Activated CD8-positive, alpha-beta T cell treated with anti-CD3 and anti-CD28 coated beads for 36 hours (primary cell): ENCODE data around the gene PLD1. TPM values are rescaled to one million over a fixed set of nuclear protein-coding genes. Genes with fewer than 3 reads are reported as not detected.

Source experiments
- ATAC-seq: fragments of 200-7000 bp; cut with Tn5 transposase; one replicate; pipeline ENCODE4 v1.10.0; 2021; ENCODE audit warnings: mild to moderate bottlenecking, moderate library complexity
- CTCF ChIA-PET: fragments of 350-600 bp; sonication (Branson Sonifier 250); formaldehyde crosslinking; loops from one replicate; lab custom pipeline; 2021; ENCODE audit warnings: antibody characterized with exemption; lab: Charles Lee
- POLR2A ChIA-PET: fragments of 350-600 bp; sonication (Branson Sonifier 250); formaldehyde crosslinking; loops from one replicate; lab custom pipeline; 2021; ENCODE audit warnings: antibody characterized with exemption; lab: Charles Lee
- DNase-seq: peaks from one replicate; pipeline ENCODE4 v3.0.0-alpha.2; 2020
- H3K27ac Mint-ChIP-seq: one replicate; pipeline ENCODE4 v1.8.0; 2021; ENCODE audit warnings: mild to moderate bottlenecking, mixed read lengths
- H3K27me3 Mint-ChIP-seq: one replicate; pipeline ENCODE4 v1.8.0; 2021; ENCODE audit warnings: mixed read lengths
- H3K36me3 Mint-ChIP-seq: one replicate; pipeline ENCODE4 v1.8.0; 2021; ENCODE audit warnings: low read depth, mixed read lengths
- H3K4me1 Mint-ChIP-seq: one replicate; pipeline ENCODE4 v1.8.0; 2021; ENCODE audit warnings: low read depth, mixed read lengths
- H3K4me3 Mint-ChIP-seq: one replicate; pipeline ENCODE4 v1.8.0; 2021; ENCODE audit warnings: mild to moderate bottlenecking, moderate library complexity, mixed read lengths
- H3K9me3 Mint-ChIP-seq: one replicate; pipeline ENCODE4 v1.8.0; 2021; ENCODE audit warnings: mixed read lengths
- intact Hi-C: fragments of 100-400 bp; cut with micrococcal nuclease; formaldehyde crosslinking; loops from one replicate; pipeline ENCODE4 v1.10.0; 2022
- total RNA-seq, 2 experiments: library from RNA; stranded (reverse); gene quantifications; one replicate each; pipeline ENCODE4 v1.2.3, GENCODE V29; 2021
- TF ChIP-seq, protein P1 (sequence below): fragments of 200-600 bp; IDR thresholded peaks from one replicate; pipeline ENCODE4 v1.8.0; 2022; ENCODE audit warnings: antibody characterized with exemption, mild to moderate bottlenecking

Gene PLD1
- total RNA-seq, 2 experiments from 2014 or later, result 0.86 to 1.2 TPM

DNA sequence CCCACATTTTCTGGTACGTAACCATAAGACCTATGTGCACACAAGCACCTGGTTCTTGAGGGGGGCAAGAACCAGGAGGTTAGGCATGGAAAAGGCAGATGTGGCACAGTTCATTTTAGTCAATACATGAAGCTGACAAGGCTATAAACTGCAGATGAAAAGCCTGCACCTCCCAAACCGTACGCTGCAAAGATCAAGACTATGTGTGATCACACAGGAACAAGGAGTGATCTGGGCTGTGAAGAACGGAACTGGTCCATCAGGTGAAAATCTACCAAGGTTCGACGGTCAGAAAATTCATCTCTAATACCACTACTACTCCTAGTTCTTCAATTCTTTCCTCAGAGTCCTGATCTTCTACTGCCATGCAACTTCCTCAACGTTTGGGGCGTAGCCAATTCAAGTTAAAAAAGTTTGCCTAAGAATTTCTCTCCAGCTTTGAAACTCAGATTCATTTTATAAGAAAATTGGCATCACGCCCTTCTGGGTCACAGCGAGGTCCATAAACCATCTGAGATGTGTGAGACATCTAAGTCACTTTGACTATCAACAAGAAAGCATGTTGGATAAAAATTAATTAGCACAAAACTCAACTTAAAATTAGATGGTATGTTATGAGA, 41.9 kb downstream of the PLD1 start:
- intact Hi-C loops, result no loop called here
- Mint-ChIP-seq H3K27ac (no peak overlapping the region), H3K36me3 (no peaks in the 10 kb centered on the region), H3K4me3 (no peak overlapping the region), H3K9me3 (no peaks in the 10 kb centered on the region), H3K4me1 (no peaks in the 10 kb centered on the region), H3K27me3 (peaks cover 6% of the 10 kb centered on the region)
- TF ChIP-seq, protein P1, sequence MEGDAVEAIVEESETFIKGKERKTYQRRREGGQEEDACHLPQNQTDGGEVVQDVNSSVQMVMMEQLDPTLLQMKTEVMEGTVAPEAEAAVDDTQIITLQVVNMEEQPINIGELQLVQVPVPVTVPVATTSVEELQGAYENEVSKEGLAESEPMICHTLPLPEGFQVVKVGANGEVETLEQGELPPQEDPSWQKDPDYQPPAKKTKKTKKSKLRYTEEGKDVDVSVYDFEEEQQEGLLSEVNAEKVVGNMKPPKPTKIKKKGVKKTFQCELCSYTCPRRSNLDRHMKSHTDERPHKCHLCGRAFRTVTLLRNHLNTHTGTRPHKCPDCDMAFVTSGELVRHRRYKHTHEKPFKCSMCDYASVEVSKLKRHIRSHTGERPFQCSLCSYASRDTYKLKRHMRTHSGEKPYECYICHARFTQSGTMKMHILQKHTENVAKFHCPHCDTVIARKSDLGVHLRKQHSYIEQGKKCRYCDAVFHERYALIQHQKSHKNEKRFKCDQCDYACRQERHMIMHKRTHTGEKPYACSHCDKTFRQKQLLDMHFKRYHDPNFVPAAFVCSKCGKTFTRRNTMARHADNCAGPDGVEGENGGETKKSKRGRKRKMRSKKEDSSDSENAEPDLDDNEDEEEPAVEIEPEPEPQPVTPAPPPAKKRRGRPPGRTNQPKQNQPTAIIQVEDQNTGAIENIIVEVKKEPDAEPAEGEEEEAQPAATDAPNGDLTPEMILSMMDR, result no peak
- ChIA-PET POLR2A (no interaction called here), CTCF (interaction anchor here (1.4 to 2.0 kb wide), 3 partner anchors 10 to 573 kb away, joined by 3 to 8 read pairs (median 3); no protein-coding TSS in a partner anchor)
- DNase-seq (no peak), ATAC-seq (no peak)

GRCh38 chr3:171765511-171765887, 44.8 kb downstream of the PLD1 start:
- H3K36me3 Mint-ChIP-seq, result no peaks in the 10 kb centered on the region
- CTCF ChIA-PET, result interaction anchor here (0.7 to 1.5 kb wide), 4 partner anchors 8 to 118 kb away, joined by 3 read pairs; no protein-coding TSS in a partner anchor
- POLR2A ChIA-PET, result no interaction called here
- no peaks in the 10 kb centered on the region for H3K4me1 Mint-ChIP-seq
- intact Hi-C loops, result no loop called here
- TF ChIP-seq, protein P1, result no peak
- DNase-seq, result no peak
- peaks cover 5% of the 10 kb centered on the region for H3K27me3 Mint-ChIP-seq
- no peak for ATAC-seq
- no peak overlapping the region for H3K27ac Mint-ChIP-seq
- H3K9me3 Mint-ChIP-seq, result no peaks in the 10 kb centered on the region
- H3K4me3 Mint-ChIP-seq, result no peak overlapping the region

GRCh38 chr3:171763392-171763791, 46.9 kb downstream of the PLD1 start:
- Mint-ChIP-seq H3K9me3 (no peaks in the 10 kb centered on the region), H3K4me1 (no peaks in the 10 kb centered on the region), H3K27me3 (peaks cover 5% of the 10 kb centered on the region), H3K4me3 (no peak overlapping the region), H3K36me3 (no peaks in the 10 kb centered on the region), H3K27ac (no peak overlapping the region)
- intact Hi-C loops, result no loop called here
- POLR2A ChIA-PET, result no interaction called here
- no peak for DNase-seq
- CTCF ChIA-PET, result interaction anchor here (1.2 kb wide), 1 partner anchor 9 kb away, joined by 3 read pairs; no protein-coding TSS in a partner anchor
- ATAC-seq, result no peak
- TF ChIP-seq, protein P1, result no peak

- no peaks in the 10 kb centered on the region for H3K9me3 Mint-ChIP-seq
- no peak overlapping the region for H3K27ac Mint-ChIP-seq
- DNase-seq, result no peak
- H3K27me3 Mint-ChIP-seq, result peaks cover 9% of the 10 kb centered on the region
- CTCF ChIA-PET, result no interaction called here
- TF ChIP-seq, protein P1, result no peak
- H3K4me1 Mint-ChIP-seq, result no peaks in the 10 kb centered on the region
- ATAC-seq, result no peak
- no peaks in the 10 kb centered on the region for H3K36me3 Mint-ChIP-seq
- POLR2A ChIA-PET, result no interaction called here
- no peak overlapping the region for H3K4me3 Mint-ChIP-seq
- intact Hi-C loops, result no loop called here
Measured at GRCh38 chr3:171760477-171760876, 49.8 kb downstream of the PLD1 start.

GRCh38 chr3:171758109-171758508, 52.2 kb downstream of the PLD1 start:
- Mint-ChIP-seq H3K4me1 (no peaks in the 10 kb centered on the region), H3K9me3 (no peaks in the 10 kb centered on the region), H3K4me3 (no peak overlapping the region), H3K27me3 (peaks cover 9% of the 10 kb centered on the region), H3K27ac (no peak overlapping the region), H3K36me3 (no peaks in the 10 kb centered on the region)
- ChIA-PET POLR2A (no interaction called here), CTCF (interaction anchor here (1.1 to 3.5 kb wide), 4 partner anchors 9 to 95 kb away, joined by 3 to 18 read pairs (median 6); no protein-coding TSS in a partner anchor)
- ATAC-seq (no peak), DNase-seq (no peak)
- intact Hi-C loops, result no loop called here
- TF ChIP-seq, protein P1, result no peak
